K562 (cell line): Measurements from ENCODE around the gene HPS4. TPM values are rescaled to one million over a fixed set of nuclear protein-coding genes. Genes with fewer than 3 reads are reported as not detected.

Experiments
- ARID3B ChIP-seq: fragments of 250-450 bp; sonication (Bioruptor Pico); IDR thresholded peaks from 2 replicates; pipeline ENCODE4 v1.4.0; 2020; ENCODE audit warnings: borderline replicate concordance
- ATF4 ChIP-seq: fragments of 450-650 bp; formaldehyde crosslinking; IDR thresholded peaks from 2 replicates; pipeline ENCODE4 v1.4.0; 2022; ENCODE audit warnings: mild to moderate bottlenecking, moderate library complexity
- CBFA2T3 ChIP-seq: fragments of 450-650 bp; IDR thresholded peaks from 2 replicates; pipeline ENCODE4 v1.6.1; 2017
- CBX1 ChIP-seq: sonication (generic); IDR thresholded peaks from 2 replicates; pipeline ENCODE4 v1.6.1; 2016; ENCODE audit warnings: antibody characterized with exemption, low read depth, mild to moderate bottlenecking
- DIDO1 ChIP-seq: fragments of 450-650 bp; IDR thresholded peaks from 2 replicates; pipeline ENCODE4 v1.6.1; 2016; ENCODE audit warnings: low read depth, missing biosample characterization, missing genetic modification characterization
- FOXJ3 ChIP-seq: sonication (generic); formaldehyde crosslinking; IDR thresholded peaks from 2 replicates; pipeline ENCODE4 v1.4.0; 2020; ENCODE audit warnings: mild to moderate bottlenecking, missing genetic modification reagents
- FOXK2 ChIP-seq, 2 experiments: fragments of 450-650 bp; IDR thresholded peaks in 1 of 2; conservative IDR thresholded peaks in 1 of 2; 2 replicates each; pipeline ENCODE4 v1.6.1; 2016; ENCODE audit warnings: low read depth in 2 of 2, mild to moderate bottlenecking in 1 of 2
- GATAD2A ChIP-seq: fragments of 450-650 bp; IDR thresholded peaks from 2 replicates; pipeline ENCODE4 v1.6.1; 2017
- HOMEZ ChIP-seq: fragments of 250-450 bp; sonication (Bioruptor Pico); IDR thresholded peaks from 2 replicates; pipeline ENCODE4 v1.4.0; 2020; ENCODE audit warnings: mild to moderate bottlenecking, moderate library complexity
- MLLT1 ChIP-seq, 2 experiments: fragments of 450-650 bp; IDR thresholded peaks; 2 replicates each; pipeline ENCODE4 v1.6.1; 2016
- NBN ChIP-seq: fragments of 450-650 bp; IDR thresholded peaks from 2 replicates; pipeline ENCODE4 v1.6.1; 2016; ENCODE audit warnings: low read depth, mild to moderate bottlenecking
- NCOA1 ChIP-seq: fragments of 450-650 bp; IDR thresholded peaks from 2 replicates; pipeline ENCODE4 v1.6.1; 2016; ENCODE audit warnings: low read depth
- NR1H2 ChIP-seq: sonication (generic); formaldehyde crosslinking; IDR thresholded peaks from 2 replicates; pipeline ENCODE4 v1.4.0; 2020; ENCODE audit warnings: mild to moderate bottlenecking, missing genetic modification reagents
- PCBP1 ChIP-seq: fragments of 200-400 bp; formaldehyde crosslinking; IDR thresholded peaks from 2 replicates; pipeline ENCODE4 v1.6.1; 2018; ENCODE audit warnings: mild to moderate bottlenecking, low read depth, low read length; ENCODE audit not compliant: poor library complexity, severe bottlenecking
- PHB ChIP-seq: fragments of 250-450 bp; sonication (Bioruptor Pico); IDR thresholded peaks from 2 replicates; pipeline ENCODE4 v1.5.0; 2021
- POLR2AphosphoS5 ChIP-seq: IDR thresholded peaks from 2 replicates; pipeline ENCODE4 v1.6.1; 2011; ENCODE audit warnings: mild to moderate bottlenecking, low read depth, low read length, moderate library complexity; ENCODE audit not compliant: control insufficient read depth, insufficient read depth
- PPARD ChIP-seq: fragments of 250-450 bp; sonication (Bioruptor Pico); IDR thresholded peaks from 2 replicates; pipeline ENCODE4 v1.8.0; 2022; ENCODE audit warnings: inconsistent platforms, mild to moderate bottlenecking, moderate library complexity
- SMAD2 ChIP-seq: fragments of 150-350 bp; IDR thresholded peaks from 2 replicates; pipeline ENCODE4 v1.6.1; 2014; ENCODE audit warnings: low read depth, mild to moderate bottlenecking, low read length
- ZBTB1 ChIP-seq: sonication (generic); formaldehyde crosslinking; IDR thresholded peaks from 2 replicates; pipeline ENCODE4 v1.8.1; 2023; ENCODE audit warnings: missing genetic modification reagents, low read depth, mild to moderate bottlenecking, borderline replicate concordance
- ZFP1 ChIP-seq: fragments of 450-650 bp; formaldehyde crosslinking; IDR thresholded peaks from 2 replicates; pipeline ENCODE4 v1.4.0; 2020; ENCODE audit warnings: mild to moderate bottlenecking, mixed read lengths
- ZFP91 ChIP-seq: sonication (generic); formaldehyde crosslinking; IDR thresholded peaks from 2 replicates; pipeline ENCODE4 v1.8.0; 2022; ENCODE audit warnings: mild to moderate bottlenecking, missing genetic modification reagents
- ZNF12 ChIP-seq: sonication (generic); formaldehyde crosslinking; IDR thresholded peaks from 2 replicates; pipeline ENCODE4 v1.4.0; 2020; ENCODE audit warnings: mild to moderate bottlenecking, missing genetic modification reagents
- ZZZ3 ChIP-seq: fragments of 450-650 bp; IDR thresholded peaks from 2 replicates; pipeline ENCODE4 v1.6.1; 2016; ENCODE audit warnings: antibody characterized with exemption, mild to moderate bottlenecking, moderate library complexity
- polyA plus RNA-seq, 8 experiments: library from polyadenylated mRNA; depleted of rRNA in 4 of 8; stranded (reverse) in 5 of 8; unstranded in 3 of 8; fragments of >200 nt; fragmentation: Nextera tagmentation in 2 of 8; fragmentation: Illumina TruSeq in 1 of 8; extraction: Ambion mirVana in 2 of 8; extraction: Trizol in 1 of 8; gene quantifications; 2 replicates each; pipeline versions ENCODE4 v1.2.1 to v1.2.3, GENCODE V29; 2011 to 2014; ENCODE audit warnings: inconsistent platforms in 1 of 8, missing spikeins in 1 of 8
- total RNA-seq, 7 experiments: library from RNA; depleted of rRNA in 6 of 7; stranded (reverse); fragments of >200 nt in 6 of 7; fragmentation: Illumina TruSeq in 2 of 7; extraction: Trizol in 2 of 7; gene quantifications; 2 replicates each; pipeline versions ENCODE4 v1.2.1 to v1.2.3, GENCODE V29; 2011 to 2021; ENCODE audit warnings: low replicate concordance in 1 of 7

The HPS4 gene
- total and polyA plus RNA-seq, 9 of the 15 experiments (the other 6 are each of a cell fraction or from before 2014, with no cell fraction given) = 12.8 to 29.2 (median 25.3) TPM

GRCh38 chr22:26404851-26405421 is 78.6 kb downstream of the HPS4 start (continued):
- TF ChIP-seq ZBTB1 (CRISPR knock-in tag) = no peak
- peak; percentile 52; the same call in 1 of the 2 replicates for TF ChIP-seq GATAD2A
- no peak for TF ChIP-seq PCBP1
- no peak; the same call in 1 of the 2 replicates for TF ChIP-seq CBX1
- TF ChIP-seq MLLT1 (IDR thresholded peaks at IDR 0.05) = peak in 1 of 2 experiments; percentile 61; a peak in 1 of 4 replicates
- no peak for TF ChIP-seq ZNF12 (CRISPR knock-in tag)
- TF ChIP-seq PHB (CRISPR knock-in tag) = no peak
- TF ChIP-seq ZFP1 (CRISPR knock-in tag) = no peak
- no peak for TF ChIP-seq NR1H2 (CRISPR knock-in tag)
- no peak for TF ChIP-seq HOMEZ (CRISPR knock-in tag)
- TF ChIP-seq PPARD = no peak
- peak; percentile 92 for TF ChIP-seq CBFA2T3
- no peak for TF ChIP-seq DIDO1 (tag)
- TF ChIP-seq ZZZ3 = no peak
- peak; percentile 88 for TF ChIP-seq NCOA1
- TF ChIP-seq FOXJ3 (CRISPR knock-in tag) = no peak
- TF ChIP-seq NBN = peak; percentile 88; the same call in 1 of the 2 replicates
- TF ChIP-seq ZFP91 (CRISPR knock-in tag) = no peak
- no peak for TF ChIP-seq ATF4
- TF ChIP-seq FOXK2 (conservative IDR thresholded peaks at IDR 0.05 in 1 of 2, IDR thresholded peaks at IDR 0.05 in 1 of 2; ENCODE audit: low read depth in 2 of 2) = peak; percentile 87 to 88
- no peak for TF ChIP-seq SMAD2
- no peak for TF ChIP-seq ARID3B (CRISPR knock-in tag)
- TF ChIP-seq POLR2AphosphoS5 = peak; percentile 78; the same call in 1 of the 2 replicates
